ENCODE results near the gene FAS.
A peak's percentile ranks its signal among the peaks of the same experiment; 100 is the strongest.

FAS gene

GRCh38 chr10:88990384-88991160, at the start of gene FAS:
FAS (plus strand) TSS chr10:88990798; CDS start chr10:88990877, 79 bp downstream.
- DNase-seq (ENCODE audit: low spot score): peak; percentile 73

DNA sequence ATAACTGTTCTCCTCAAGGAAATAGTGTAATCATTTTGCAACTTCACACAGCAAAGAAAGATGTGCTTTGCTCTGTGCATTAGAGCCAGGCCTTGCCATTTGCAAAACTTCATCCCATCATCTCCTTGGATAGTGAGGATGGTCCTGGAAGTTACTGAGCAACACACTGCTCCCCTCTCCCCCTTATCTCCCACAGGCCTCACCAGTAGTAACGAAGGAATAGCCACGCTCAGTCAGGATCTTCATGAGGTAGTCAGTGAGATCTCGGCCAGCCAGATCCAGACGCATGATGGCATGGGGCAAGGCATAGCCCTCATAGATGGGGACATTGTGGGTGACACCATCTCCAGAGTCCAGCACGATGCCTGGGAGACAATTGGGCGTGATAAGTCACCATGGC, 49.6 kb upstream of the FAS start:
- DNase-seq (ENCODE audit: low spot score): no peak

DNA sequence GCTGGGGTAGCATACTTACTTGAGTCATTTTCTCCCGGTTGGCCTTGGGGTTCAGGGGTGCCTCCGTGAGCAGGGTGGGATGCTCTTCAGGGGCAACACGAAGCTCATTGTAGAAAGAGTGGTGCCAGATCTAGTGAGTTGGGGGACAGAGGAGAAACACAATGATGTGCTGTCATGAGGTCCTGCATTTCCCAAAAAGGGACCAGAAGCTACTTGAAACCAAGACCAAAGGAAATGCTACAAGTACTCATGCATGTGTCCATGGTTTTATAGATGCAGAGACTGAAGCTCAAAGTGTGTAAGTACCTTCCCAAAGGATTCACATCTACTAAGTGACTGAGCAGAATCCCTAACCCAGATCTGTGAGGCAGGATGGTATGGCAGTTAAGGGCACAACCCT, 46.8 kb upstream of the FAS start:
- no peak for DNase-seq (ENCODE audit: low spot score)

- no peak for DNase-seq (ENCODE audit: low spot score)
Measured at GRCh38 chr10:88944813-88945212, 45.8 kb upstream of the FAS start.

DNA sequence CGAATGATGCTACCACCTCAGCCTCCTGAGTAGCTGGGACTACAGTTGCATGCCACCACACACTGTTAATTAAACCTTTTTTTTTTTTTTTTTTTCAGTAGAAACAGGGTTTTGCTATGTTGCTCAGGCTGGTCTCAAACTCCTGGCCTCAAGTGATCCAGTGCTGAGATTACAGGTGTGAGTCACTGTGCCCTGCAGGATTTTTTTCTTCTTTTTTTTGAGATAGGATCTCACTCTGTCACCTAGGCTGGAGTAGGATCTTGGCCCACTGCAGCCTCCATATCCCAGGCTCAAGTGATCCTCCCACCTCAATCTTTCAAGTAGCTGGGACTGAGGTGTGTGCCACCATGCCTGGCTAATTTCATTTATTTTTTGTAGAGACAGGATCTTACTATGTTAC, 44.4 kb upstream of the FAS start:
- no peak for DNase-seq (ENCODE audit: low spot score)

DNA sequence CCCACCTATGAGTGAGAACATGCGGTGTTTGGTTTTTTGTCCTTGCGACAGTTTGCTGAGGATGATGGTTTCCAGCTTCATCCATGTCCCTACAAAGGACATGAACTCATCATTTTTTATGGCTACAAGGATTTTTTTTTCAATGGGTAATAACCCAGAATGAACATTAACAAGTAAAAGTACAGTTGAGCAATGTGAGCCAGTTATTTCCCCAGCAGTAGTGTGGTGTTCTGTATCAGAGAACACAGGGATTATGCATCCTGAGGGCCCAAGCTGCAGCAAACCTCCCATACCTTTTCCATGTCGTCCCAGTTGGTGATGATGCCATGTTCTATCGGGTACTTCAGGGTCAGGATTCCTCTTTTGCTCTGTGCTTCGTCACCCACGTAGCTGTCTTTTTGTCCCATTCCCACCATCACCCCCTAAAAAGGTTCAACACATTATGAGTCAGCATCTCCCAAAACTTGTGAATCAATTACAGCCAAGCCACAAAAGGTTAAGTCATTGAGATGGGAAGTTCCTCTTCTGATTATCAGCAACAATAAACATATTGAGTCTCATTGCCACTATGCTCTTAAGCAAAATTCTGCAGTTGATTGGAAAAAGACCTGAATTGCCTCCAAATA, 43.5 kb upstream of the FAS start:
- DNase-seq (ENCODE audit: low spot score): no peak

GRCh38 chr10:88949051-88949450, 41.5 kb upstream of the FAS start:
- DNase-seq (ENCODE audit: low spot score): no peak

GRCh38 chr10:88949912-88950837, 40.4 kb upstream of the FAS start:
- no peak for DNase-seq (ENCODE audit: low spot score)

GRCh38 chr10:88952647-88953111, 37.9 kb upstream of the FAS start, which contains the start of gene ACTA2:
ACTA2 (minus strand) TSS chr10:88952773; CDS start chr10:88948930, 3,843 bp downstream.
- DNase-seq (ENCODE audit: low spot score): no peak

- DNase-seq (ENCODE audit: low spot score): no peak
Measured at GRCh38 chr10:88953662-88954061, 36.9 kb upstream of the FAS start.

GRCh38 chr10:88954458-88955083, 36.0 kb upstream of the FAS start:
- DNase-seq (ENCODE audit: low spot score): no peak

- no peak for DNase-seq (ENCODE audit: low spot score)
Measured at GRCh38 chr10:88957381-88957780, 33.2 kb upstream of the FAS start.

DNA sequence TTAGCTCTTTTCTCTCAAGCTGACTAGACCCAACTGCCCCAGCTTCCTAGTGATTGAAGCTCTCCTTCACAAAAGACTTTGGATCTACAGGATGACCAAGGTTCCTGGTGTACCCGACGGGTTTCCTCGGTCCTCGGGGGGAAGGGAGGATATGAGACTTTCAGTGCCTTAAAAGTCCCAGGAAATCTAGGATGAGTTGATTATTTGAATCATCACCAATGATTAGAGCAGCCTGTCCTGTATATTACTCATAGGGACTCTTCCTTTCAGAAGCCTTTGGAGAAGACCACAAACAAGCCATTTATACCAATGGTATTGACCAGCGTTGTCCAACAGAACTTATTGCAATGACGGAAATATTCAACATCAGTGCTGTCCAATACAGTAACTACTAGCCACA, 31.9 kb upstream of the FAS start:
- no peak for DNase-seq (ENCODE audit: low spot score)

DNA sequence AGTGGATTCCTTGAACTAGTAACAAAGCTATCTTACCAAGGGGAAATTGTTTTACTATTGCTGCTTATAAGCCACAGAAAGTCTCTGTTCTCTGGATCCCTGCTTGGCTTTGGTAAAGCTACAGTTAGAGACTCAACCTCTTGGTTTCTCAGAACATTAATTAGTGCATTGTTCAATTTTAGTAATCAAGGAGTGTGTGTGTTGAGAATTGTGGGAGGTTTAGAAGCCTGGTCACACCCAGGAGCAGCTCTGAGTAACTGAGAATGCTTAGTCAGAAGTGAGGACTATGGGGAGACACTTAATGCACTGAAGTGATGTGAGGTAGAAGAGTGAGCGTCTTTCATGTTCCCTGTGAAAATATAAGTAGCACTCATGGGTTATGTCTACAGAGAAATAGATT, 29.8 kb upstream of the FAS start:
- no peak for DNase-seq (ENCODE audit: low spot score)

DNA sequence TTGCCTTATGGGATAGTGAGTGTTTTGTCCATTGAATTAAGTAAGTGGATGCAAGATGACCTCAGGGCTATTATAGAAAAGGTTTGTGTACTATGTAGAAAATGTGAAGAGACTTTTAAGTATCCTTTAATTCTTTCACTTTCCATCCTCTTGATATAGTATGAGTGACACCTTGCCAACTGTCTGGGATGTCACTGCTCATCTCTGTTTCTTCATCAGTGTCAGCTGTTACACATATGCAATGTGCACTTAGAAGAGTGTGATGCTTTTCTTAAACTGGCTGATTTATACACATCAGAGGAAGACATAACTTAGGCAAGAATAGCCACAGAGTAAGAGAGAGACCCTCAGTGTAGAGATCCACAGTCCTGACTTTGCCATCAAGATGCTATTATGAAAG, 29.3 kb upstream of the FAS start:
- no peak for DNase-seq (ENCODE audit: low spot score)

DNA sequence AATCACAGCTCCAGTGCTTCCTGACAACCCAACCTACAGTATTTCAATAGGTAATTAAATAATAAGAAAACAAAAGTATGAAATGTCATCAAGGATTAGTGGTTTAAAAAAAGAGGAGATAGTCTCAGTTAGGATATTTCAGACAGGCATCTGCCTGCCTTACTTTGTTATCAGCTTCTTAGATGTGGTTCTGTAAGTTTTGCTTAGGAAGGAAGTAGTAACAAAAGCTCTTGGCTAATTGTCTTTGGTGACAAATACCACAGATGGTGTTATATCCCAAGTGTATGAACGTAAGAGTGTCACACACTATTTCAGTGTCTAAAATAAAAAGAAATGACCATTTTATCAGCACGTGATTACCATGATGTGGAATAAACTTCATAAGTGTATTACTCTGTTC, 28.3 kb upstream of the FAS start:
- DNase-seq (ENCODE audit: low spot score): no peak

- DNase-seq (ENCODE audit: low spot score): no peak
Measured at GRCh38 chr10:88963318-88963717, 27.3 kb upstream of the FAS start.

DNA sequence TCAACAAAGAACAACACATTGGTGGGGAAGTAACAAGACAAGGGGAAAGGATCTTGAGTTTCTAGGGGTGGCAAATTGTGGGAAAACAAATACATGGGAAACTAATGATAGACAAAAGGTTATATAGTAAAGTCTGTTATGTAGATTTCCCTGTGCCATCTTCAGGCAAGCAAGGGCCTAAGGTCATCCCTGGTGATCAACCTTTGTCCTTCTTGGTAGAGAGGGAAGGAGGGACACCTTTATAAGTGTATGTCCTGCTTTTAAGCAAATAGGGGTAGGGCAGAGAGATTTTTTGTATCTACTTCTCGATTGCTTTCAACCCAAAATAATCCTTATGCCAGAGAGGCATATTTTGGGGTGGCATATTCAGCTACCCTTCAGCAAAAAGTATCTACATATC, 26.2 kb upstream of the FAS start:
- DNase-seq (ENCODE audit: low spot score): no peak

- DNase-seq (ENCODE audit: low spot score): no peak
Measured at GRCh38 chr10:88964869-88965415, 25.7 kb upstream of the FAS start.

DNA sequence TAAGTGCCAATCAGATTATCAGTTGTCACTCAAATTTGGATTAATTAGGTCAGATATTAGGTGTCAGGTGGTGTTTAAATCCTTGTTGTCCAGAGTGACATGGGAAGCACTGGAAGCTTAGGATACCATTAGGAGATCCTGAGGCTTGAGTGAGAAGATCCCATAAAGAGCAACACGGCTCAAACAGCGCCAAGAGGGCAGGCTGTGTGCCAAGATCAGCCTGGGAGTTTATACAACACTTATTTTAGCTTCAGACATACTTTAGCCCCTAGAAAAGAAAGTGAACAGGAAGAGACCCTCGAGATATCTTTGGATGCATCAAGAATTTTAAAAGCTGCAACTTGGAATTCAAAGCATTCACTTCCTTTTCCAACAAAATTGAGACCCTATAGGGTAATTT, 23.8 kb upstream of the FAS start:
- DNase-seq (ENCODE audit: low spot score): no peak

DNA sequence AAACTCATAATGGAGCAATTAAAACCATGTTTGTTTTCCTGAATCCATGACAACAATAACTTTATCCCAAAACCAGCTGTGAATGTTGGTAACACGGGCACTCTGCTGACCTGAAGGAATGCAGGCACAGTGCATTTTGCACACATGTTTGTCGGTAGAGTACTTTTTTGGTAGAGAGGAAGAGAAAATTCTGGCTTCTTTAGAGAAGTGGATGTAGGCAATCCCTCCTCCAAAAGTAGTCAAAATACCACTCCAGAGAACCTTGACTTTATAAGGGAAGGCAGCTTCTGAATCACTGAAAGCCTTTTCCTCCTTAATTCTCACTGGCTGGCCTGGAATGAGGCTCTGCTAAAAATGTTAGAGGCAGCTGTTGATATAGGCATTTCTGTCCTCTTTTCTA, 22.2 kb upstream of the FAS start:
- no peak for DNase-seq (ENCODE audit: low spot score)

Measured in germinal center (tissue), 1 donor.